ENCODE results near the gene EXTL1.
"Not testable (repeated sequence)": the region's sequence is repeated elsewhere in the genome, so short reads cannot be mapped to it uniquely, and the experiment has no call there.

The EXTL1 gene, protein sequence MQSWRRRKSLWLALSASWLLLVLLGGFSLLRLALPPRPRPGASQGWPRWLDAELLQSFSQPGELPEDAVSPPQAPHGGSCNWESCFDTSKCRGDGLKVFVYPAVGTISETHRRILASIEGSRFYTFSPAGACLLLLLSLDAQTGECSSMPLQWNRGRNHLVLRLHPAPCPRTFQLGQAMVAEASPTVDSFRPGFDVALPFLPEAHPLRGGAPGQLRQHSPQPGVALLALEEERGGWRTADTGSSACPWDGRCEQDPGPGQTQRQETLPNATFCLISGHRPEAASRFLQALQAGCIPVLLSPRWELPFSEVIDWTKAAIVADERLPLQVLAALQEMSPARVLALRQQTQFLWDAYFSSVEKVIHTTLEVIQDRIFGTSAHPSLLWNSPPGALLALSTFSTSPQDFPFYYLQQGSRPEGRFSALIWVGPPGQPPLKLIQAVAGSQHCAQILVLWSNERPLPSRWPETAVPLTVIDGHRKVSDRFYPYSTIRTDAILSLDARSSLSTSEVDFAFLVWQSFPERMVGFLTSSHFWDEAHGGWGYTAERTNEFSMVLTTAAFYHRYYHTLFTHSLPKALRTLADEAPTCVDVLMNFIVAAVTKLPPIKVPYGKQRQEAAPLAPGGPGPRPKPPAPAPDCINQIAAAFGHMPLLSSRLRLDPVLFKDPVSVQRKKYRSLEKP

DNA sequence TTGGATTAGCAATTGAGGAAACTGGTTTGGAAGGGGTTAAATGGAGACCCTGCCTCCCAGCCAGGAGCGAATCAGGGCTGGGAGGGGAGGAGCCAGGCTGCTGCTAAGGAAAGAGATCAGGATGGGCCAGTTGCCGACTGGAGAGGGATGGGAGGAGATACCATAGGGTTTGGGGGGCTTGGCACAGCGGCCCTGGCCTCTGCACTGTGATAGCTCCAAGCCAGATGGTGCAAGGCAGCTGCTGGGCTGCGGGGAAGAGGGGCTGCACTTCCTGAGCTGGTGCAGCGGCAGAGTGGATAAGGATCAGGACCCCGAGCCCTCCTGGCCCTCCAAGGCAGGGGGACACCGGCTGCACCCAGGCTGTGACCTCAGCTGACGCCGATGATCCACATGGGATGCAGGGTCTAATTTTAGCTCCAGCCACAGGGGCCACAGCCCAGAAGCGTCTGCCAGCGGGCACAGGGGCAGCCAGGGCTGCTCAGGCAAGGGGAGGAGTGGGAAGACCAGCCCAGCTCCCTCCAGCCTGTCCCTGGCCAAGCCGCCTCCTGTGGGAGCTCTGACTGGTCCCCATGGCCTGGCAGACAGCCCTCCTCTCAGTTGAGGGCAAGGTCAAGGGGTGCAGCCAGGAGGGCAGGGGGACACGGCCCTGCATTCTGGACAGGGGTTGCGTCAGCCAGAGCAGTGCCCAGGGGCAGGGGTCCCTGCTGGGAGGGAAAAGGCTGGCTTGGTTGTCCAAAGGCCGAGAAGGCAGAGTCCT lies at the start of gene EXTL1:
EXTL1 (plus strand) TSS at position 129 of the 757 bp plus-strand sequence. CDS start 872 bp downstream, outside the sequence.
- no peak for ATAC-seq

DNA sequence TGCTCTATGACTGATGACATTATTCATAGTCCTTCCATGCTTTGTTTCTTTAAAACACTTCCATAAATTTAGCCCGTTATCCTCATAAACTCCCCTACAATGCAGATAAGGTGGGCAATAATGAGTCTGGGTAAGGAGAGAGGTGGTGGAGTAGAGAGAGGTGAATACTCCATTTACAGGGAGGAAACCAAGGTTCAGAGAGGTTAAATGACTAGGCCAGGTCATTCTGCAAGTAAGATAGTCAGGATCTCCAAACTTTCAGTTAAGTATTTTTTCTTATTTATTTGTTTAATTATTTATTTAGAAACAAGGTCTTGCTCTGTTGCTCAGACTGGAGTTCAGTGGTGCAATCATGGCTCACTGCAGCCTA lies 49.8 kb upstream of the EXTL1 start:
- peak; percentile 37 to 38 for ATAC-seq

- no peak for ATAC-seq
Measured at GRCh38 chr1:25973610-25974321, 47.8 kb upstream of the EXTL1 start.

GRCh38 chr1:25977801-25978200 lies 43.8 kb upstream of the EXTL1 start:
- ATAC-seq, result no peak

DNA sequence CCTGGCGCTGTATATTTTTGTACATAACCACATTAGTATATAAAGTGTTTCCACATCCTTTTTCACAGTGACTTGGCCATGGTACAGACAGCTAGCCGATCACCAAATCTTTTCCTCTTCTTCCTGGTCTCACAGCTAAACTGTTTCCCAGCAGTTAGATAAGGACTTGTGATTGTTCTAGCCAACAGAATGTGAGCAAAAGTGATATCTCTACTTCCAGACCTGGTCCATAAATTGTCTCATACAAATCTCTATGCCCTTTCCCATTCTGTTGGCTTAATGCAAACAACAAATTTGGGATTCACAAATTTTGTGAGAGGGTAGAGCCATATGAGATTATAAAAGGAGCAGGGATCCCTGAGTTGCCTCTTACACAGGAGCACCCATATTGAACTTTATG lies 43.2 kb upstream of the EXTL1 start:
- ATAC-seq, result no peak

- no peak for ATAC-seq
Measured at GRCh38 chr1:25979210-25979609, 42.4 kb upstream of the EXTL1 start.

GRCh38 chr1:25985171-25985570 lies 36.4 kb upstream of the EXTL1 start:
- no peak for ATAC-seq

DNA sequence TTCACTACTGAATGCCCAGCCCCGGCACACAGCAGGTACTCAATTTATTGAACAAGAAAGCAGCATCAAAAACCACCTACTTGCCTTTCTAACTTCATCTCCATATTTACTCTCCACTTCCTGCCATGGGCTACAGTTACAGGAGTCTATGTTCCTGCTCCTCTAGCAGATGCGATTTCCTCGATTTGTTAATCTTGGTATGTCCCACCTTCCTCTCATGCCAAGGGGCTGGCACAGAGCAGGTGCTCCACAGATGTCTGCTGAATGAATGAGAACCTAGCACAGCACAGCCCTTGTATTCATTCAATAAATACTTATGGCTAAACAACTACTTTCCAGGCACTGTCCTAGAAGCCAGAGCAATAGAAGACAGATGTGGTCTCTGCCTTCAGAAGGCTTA lies 35.9 kb upstream of the EXTL1 start:
- ATAC-seq, result no peak

DNA sequence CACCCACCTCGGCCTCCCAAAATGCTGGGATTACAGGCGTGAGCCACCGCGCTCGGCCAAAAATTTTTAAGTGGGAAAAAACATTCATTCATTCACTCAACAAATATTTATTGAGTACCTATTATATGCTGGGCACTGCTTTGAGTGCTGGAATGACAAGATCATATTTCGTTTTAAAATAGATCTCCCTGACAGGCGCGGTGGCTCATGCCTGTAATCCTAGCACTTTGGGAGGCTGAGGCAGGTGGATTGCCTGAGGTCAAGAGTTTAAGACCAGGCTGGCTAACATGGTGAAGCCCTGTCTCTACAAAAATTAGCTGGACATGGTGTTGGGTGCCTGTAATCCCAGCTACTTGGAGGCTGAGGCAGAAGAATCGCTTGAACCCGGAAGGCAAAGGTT lies 34.8 kb upstream of the EXTL1 start:
- ATAC-seq, result not testable (repeated sequence)

GRCh38 chr1:25987951-25988350 lies 33.6 kb upstream of the EXTL1 start:
- ATAC-seq, result no peak

GRCh38 chr1:25989440-25990234 lies 31.9 kb upstream of the EXTL1 start:
- peak in 1 of 2 donors; percentile 14 for ATAC-seq

DNA sequence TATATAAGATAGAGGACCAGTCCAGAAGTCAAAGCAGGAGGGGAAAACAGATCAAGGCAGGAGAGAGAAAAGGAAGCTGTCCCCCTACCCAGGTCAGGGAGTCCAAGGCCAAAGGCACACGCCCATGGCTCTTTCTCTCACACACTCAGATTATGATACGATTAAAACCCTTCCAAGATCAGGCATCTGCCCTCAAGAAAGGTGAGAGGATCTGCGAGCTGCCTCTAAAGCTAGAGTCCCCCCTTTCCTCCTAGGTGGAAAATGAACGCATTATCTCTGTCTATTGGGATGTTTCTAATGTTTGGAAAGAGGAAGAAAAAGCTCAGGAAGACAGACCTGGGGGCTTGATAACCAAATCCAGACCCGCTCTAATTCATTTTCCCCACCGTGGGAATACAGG lies 31.3 kb upstream of the EXTL1 start:
- peak in 1 of 2 donors; percentile 17 for ATAC-seq

DNA sequence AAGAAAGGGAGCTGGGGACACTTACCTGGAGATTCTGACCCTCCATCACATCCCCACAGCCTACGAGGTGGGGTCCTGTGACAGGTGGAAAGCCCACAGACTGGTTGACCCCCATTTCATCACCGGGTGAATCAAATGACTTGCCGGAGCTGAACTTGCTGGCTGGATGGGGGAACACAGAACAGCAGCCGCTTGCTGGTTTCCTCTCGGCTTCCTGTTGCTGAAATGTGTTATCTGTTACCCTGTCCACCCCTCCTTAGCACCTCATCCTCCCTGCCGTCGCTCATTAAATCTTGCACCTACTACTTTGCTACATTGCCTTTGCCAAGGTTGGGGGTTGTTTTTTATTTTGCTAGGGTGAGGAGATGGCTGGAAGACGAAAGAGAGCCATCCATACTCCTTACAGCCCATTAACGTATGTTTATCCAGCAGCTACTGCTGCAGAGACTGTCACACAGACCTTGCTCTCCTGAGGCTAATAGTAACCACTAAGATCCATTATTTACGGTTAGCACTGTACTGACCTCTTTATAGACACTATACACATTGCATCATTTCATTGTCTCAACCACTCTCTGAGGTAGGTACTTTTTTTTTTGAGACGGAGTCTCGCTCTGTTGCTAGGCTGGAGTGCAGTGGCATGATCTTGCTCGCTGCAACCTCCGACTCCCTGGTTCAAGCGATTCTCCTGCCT lies 30.7 kb upstream of the EXTL1 start:
- peak; percentile 76 to 80 for ATAC-seq

- ATAC-seq, result no peak
Measured at GRCh38 chr1:25991937-25992688, 29.5 kb upstream of the EXTL1 start.

GRCh38 chr1:25992689-25993171 lies 28.8 kb upstream of the EXTL1 start:
- ATAC-seq, result no peak

DNA sequence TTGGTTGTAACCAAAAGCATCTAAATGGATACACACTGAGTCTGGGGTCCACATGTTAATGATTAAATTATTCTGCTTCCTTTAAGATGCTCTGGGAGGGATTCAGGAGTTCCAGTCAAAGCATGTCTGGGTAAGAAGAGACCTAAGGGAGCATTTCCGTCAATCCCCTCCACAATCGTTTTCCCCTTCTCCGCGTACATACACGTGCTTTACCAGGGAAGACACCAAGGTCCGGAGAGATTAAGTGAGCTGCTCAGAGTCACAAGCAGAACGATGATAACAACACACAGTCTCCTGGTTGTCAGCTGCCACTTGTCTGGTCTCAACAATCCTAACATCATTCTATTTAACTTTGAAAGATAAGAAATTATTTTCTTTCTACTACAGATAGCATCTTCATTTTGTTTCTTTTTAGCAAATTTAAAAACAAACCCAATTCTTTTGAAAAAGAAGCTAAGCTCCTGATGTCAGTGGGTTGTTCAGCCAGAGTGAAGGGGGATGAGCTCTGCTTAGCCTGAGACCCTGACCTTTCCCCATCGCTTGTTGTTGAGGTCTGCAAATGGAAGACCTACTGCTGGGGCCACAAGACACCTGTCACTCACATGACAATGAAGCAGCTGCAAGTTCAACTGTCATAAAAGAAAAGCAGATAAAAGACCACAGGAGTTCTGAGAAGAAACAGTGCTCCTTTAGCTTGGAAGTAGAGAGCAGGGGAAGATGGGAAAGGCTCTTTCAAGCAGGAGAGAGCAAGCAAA lies 28.2 kb upstream of the EXTL1 start:
- no peak for ATAC-seq

GRCh38 chr1:25994402-25995150 lies 27.0 kb upstream of the EXTL1 start:
- ATAC-seq, result no peak

DNA sequence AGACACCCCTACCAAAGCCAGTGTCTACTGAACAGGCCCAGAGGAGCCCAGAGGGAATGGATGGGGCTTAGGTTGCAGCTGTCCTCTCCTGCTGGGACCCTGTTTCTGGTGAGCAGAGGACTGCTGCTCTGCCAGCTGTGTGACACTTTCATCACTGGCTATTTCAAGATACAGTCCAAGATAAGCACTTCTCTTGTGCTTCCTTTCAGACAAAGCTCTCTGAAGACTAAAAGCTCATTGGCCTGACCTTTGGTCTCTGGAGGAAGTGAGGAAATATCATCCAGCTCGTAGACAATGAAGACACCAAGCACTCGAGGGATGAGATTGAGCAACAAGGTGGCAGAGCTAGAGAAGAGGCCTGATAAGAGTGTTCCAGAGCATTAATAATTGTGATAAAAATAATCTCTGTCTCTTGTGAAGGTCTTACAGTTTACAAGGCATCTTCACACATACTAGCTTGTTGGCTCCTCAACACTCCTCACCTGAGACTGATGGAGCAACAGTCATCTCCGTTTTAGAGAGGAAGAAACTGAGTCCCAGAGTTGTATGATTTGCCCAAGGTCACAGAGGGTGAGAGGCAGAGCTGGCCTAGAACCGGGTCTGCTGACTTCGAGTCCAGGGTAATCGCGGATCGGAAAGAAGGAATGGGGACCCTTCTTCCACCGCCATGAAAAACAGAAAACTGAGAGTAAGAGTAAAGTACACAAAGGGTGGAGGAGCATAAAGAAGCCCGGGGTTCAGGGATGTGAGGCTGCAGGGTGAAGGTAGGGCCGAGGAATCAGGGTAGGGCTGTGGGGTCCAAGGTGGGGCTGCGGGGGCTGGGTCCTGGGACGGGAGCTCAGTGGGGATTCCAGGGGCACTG lies 24.4 kb upstream of the EXTL1 start:
- ATAC-seq, result no peak

Measured in activated CD4-positive, CD25-positive, alpha-beta regulatory T cell treated with anti-CD3 and anti-CD28 coated beads, Interleukin-2, amount 50 U/mL, for 24 hours (primary cell).